DMS 273 (cell line): ENCODE measurements around the gene DNM1.

ENCODE experiments used
- DNase-seq: peaks from one replicate; lab custom pipeline; 2025; ENCODE audit not compliant: unreplicated experiment; lab: John Stamatoyannopoulos, UW

DNM1 gene

GRCh38 chr9:128304136-128304970 is 101.2 kb downstream of the DNM1 start:
- no peak for DNase-seq
